Stimulated activated CD4-positive, alpha-beta T cell treated with anti-CD3 and anti-CD28 coated beads, Interleukin-15, amount 100 ng/mL, for 24 hours (primary cell): ENCODE results near the gene PTPN4.
"Not testable (repeated sequence)": the region's sequence is repeated elsewhere in the genome, so short reads cannot be mapped to it uniquely, and the experiment has no call there.

Experiments used
- DNase-seq: peaks from one replicate; pipeline ENCODE4 v3.0.0-alpha.2; 2020

Gene PTPN4

DNA sequence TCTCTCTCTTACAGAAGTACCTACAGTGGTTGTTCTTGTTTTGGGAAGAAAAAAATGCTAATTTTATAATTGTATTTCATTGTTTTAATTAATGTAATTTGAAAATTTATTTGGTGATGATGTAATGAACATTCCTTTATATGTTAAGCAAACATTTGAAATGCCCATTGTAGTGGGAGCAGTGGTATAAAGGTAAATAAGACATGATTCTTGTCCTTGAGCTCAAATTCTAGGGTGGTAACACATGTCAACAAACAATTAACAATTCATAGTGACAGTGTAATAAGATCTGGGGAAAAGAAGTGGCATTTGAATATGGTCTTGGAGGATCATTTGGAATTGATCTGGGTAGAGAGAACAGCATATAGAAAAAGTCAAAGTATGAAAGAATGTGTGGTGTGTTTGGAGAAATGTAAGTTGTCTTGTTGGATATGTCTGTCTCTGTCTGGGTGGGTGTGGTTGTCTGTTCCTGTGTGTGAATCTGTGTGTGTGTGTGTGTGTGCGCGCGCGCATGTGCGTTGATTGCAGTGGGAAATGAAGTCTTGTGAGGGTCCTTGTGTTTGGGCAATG, 5.8 kb downstream of the PTPN4 start:
- DNase-seq = no peak

DNA sequence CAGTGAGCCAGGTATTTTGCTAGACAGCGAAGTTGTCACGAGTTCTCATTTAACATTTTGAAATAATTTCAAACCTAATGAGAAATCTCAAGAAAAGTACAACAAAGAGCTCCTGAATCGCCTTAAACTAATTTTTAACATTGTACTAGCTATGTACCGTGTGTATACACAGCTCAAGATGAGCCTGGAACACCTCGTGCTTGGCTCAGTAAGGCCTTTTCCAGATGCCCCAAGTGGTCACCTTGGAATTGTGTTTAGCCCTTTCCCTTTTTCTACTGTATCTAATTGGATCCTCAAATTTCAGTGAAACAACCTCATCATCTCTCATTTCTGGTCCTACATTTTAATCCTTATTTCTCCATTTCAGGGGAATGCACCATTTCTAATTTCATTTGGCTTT, 7.2 kb downstream of the PTPN4 start:
- no peak for DNase-seq

DNA sequence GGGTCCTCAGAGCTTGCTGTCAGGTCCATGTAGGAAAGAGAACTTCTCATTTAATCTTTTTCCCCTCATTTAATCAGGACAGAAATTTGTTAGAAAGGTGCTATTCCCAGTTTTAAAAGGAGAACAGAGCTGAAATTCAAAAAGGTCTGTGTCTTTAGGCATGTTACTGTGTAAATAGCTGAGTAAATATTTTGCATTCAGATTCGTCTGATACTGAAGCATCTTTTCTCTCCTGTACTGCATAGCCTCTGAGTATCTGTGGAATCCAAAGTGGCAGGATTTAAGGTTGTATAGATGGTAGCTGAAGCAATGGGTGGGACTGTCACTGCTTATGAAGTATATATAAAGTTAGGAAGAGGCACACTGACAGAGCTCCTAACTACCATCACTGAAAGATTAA, 9.0 kb downstream of the PTPN4 start:
- no peak for DNase-seq

DNA sequence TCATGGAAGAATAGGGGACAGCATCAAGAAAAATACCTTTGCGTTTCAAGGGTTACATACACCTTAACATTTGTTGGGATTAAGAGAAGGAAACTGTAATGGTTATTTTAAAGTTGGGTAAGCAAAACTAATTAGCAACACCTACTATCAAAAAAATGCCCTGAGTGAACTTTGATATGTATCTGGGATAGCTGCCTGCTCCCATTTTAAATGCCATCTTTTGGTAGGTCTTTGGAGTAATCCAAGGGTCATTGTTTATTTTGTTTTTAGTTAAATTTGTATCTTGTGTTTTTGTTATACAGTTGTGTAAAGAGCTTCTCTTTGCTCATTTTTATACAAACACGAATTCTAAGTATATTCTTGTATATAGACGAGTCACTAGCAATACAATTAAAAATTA, 9.9 kb downstream of the PTPN4 start:
- no peak for DNase-seq

DNA sequence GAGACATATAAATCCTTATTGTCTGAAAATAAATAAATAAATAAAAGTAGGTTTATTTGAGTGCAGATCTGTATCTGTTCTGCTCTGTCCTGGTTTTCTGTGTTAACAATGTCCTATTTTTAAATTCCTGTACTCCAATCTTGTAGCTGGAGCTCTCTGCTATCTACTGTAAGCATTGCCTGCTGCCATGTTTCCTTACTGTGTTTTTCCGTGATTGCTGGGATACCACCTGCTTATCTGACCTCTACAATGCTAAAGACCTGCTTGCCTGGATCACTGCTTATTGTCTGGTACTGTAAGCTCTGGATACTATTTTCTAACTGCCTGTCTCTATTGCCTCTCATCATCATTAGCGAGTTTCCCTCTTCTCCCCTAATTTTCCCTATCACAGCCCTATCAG, 11.6 kb downstream of the PTPN4 start:
- no peak for DNase-seq

DNA sequence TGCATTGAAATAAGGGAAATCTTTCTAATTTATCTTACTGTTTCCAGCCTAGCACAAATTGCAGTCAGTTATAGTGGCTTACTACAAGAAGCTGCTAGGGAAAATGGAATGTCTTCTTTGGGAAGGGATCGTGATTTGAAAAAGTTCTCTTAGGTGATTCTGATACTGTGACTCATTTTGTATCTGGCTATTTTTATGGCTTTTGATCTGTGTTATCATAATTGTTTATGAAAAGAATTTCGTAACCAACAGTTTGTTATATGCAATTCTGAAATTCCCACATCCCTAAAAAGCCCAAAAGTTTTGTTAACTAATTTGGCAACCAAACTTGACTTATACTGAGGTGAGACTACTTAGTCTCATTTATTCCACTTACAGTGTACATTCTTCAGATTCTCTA, 12.4 kb downstream of the PTPN4 start:
- DNase-seq = no peak

DNA sequence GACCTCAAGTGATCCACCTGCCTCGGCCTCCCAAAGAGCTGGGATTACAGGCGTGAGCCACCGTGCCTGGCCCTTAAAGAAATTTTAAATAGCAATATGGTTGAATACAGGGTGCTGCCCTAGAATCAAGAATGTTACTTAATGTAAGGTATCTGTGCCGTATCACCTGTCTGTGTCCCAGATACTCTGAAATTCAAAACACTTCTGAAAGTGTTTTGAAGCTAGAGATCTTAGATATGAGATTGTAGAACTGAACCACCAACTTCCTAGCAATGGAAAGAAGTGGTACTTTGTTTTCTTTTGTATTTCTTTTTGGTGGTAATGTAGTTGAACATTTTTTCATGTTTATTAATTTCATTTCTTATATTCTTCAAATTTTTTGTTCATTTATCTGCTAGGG, 13.0 kb downstream of the PTPN4 start:
- DNase-seq = no peak

DNA sequence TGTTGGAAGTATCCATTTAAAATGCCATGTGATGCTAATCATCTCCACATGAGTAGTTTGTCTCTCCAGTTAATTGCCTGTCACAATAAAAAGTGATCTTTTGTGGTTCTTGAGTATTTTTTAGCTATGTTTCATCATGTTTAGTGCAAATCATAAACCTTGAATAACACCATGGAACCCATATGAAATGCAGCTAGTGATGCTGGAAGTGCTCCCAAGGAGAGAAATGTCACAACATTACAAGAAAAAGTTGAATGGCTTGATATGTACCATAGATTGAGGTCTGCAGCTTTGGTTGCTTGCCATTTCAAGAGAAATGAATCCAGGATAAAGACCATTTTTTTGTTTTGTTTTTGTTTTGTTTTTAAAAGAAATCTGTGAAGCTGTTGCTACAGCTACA, 14.3 kb downstream of the PTPN4 start:
- no peak for DNase-seq

DNA sequence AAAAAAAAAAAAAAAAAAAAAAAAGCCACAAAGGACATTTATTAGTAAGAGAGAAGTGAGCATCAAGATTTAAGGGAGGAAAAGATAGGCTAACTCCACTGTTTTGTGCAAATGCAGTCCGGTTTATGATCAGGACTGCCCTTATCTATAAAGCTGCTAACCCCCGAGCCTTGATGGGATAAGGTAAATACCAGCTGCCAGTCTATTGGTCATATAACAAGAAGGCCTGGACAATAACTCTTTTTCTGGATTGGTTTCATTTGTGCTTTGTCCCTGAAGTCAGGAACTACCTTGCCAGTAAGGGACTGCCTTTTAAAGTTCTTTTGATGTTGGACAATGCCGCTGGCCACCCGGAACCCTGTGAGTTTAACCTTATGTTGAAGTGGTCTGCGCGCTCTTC, 15.4 kb downstream of the PTPN4 start:
- DNase-seq = no peak

DNA sequence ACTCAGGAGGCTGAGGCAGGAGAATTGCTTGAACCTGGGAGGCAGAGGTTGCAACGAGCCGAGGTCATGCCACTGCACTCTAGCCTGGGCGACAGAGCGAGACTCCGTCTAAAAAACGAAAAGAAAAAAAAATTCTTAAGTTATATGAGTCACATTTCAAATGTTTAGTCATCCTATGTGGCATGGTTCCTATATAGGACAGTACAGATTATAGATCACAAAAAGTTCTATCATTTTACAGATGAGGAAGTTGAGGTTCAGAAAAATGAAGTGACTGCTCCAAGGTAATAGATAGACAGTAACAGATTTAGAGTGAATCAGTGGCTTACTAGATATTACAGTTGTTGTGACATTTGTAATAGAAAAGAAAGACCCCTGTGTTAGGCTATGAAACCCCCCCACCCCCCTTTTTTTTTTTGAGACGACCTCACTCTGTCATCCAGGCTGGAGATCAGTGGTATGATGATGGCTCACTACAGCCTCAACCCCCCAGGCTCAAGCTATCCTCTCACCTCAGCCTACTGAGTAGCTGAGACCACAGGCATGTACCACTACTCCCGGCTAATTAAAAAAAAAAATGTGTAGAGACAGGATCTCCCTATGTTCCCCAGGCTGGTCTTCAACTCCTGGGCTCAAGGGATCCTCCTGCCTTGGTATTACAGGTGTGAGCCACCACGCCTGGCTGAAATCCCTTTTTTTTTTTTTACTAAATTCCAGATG, 22.7 kb downstream of the PTPN4 start:
- no peak for DNase-seq

DNA sequence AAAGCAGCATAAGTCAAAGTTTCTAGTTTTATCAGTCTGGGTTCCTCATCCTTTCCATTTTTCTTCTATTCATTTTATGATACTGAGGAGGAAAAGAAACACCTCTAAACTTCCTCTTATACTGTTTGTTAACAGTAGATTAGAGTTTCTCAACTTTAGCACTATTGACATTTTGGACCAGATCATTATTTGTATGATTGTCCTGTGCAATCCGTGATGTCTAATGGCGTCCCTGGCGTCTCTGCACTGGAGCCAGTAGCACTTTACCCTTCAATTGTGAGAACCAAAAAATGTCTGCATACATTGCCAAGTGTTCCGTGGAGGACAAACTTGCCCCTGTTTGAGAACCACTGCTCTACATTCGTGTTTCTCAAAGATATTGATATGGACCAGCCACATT, 25.2 kb downstream of the PTPN4 start:
- no peak for DNase-seq

DNA sequence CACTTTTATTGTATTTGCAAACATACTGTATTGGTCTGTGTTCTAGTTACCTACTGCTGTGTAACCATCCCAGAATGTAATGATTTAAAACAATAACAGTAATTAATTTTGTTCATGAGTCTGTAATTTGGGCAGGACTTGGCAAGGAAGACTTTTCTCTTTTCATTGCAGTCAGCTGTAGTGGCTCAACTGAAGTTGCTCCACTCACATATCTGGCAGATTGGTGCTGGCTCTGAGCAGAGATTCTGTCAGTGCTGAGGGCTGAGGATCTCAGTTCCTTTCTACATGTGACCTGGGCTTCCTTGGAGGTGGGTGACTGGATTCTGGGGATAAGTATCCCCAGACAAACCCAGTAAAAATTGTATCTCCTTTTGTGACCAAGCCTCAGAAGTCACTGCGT, 26.6 kb downstream of the PTPN4 start:
- no peak for DNase-seq

DNA sequence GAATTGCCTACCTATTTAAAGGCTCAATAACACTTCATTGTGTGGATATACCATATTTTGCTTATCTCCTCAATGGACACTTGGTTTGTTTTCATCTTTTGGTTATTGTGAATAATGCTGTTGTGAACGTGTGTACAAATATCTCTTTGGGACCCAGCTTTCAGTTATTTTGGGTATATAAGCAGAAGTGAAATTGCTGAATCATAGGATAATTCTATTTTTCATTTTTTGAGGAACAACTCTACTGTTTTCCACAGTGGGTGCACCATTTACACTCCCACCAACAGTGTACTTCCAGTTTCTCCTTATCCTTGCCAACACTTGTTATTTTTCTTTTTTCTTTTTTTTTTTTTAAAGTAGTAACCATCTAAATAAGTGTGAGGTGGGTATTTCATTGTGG, 29.0 kb downstream of the PTPN4 start:
- DNase-seq = no peak

DNA sequence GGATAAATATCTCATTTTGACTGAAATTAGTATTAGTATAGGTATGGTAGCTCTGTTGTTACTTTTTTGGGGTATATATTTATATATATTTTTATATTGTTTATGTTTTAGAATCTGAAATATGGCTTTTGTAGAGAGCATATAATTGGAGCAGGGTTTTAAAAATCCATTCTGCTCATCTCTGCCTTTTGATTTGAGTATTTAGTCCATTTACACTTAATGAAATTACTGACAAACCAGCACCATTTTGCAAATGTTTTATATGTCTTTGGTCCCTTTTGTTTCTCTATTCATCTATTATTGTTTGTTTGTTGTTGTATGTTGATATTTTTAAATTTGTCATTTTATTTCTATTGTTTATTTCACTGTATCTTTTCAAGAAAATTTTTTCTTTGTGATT, 30.7 kb downstream of the PTPN4 start:
- DNase-seq = no peak

DNA sequence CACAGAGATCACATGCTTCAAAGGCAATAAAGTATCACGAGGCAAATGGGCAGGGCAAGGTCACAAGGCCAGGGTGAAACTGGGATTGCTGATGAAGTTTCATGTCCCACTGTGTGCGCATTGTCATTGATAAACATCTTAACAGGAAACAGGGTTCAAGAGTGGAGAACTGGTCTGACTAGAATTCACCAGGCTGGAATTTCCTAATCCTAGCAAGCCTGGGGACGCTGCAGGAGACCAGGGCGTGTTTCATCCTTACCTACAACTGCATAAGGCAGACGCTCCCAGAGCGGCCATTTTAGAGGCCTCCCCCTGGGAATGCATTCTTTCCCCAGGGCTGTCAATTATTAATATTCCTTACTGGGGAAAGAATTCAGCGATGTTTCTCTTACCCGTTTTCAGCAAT, 33.2 kb downstream of the PTPN4 start:
- no peak for DNase-seq

DNA sequence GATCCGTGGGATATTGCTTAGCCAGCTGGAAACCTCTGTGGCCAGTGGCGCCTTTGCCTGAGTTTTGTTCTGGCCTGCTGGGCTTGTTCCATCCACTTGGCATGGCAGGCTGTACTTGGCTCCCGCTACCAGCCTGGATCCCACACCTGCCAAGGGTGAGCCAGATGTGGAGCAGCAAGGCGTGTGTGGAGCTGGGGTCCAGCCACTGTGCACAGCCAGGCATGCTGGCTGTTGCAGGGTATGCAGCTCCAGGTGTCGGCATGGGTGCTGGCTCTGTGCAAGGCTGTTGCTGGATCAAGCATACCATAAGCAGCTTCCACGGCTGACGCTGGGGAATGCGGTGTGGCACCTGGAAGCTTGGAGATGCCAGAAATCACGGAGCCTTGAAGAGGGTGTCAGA, 34.5 kb downstream of the PTPN4 start:
- DNase-seq = no peak

DNA sequence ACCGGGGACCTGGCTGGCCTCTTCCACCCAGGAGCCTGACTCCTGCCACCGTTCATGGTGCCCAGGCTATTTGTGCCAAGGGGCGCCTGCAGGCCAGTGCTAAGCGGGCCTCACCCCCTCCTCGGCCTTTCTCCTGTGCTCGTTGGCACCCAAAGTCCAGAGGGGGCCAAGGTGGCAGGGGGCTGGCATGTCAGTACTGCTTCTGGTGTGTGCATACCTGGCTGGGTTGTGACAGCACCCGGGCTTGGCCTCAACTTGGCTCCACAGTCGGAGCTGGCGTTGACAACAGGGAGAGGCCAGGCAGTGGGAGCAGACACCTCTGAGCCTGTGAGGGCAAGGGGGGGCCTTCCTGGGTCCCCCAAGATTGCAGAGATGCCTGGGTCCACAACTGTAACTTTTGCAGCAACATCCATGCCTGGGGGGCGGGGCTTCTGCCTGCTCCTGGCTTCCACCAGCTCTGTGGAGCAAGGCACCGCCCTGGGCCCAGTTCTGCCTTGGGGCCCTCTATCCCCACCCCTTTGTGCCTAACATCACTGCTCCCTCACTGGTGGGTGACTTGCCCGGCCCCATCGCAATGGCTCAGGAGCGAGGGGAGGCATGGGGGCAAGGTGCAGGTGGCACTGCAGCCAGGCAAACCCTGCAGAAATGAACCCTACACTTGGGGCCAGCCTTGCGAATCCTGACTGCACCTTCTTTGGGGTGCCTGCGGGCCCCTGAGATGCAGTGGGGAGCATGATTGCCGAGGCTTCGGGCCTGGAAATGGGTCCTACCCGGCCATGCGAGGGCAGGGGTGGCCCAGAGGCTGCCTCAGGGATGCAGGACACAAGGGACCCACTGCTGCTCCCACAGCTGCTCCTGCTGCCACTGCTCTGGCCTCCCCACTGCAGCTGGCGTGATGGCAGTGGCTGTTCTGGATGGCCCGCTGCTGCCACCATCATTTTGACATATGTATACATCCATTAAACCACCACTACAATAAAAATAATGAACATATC, 35.9 kb downstream of the PTPN4 start:
- no peak for DNase-seq

DNA sequence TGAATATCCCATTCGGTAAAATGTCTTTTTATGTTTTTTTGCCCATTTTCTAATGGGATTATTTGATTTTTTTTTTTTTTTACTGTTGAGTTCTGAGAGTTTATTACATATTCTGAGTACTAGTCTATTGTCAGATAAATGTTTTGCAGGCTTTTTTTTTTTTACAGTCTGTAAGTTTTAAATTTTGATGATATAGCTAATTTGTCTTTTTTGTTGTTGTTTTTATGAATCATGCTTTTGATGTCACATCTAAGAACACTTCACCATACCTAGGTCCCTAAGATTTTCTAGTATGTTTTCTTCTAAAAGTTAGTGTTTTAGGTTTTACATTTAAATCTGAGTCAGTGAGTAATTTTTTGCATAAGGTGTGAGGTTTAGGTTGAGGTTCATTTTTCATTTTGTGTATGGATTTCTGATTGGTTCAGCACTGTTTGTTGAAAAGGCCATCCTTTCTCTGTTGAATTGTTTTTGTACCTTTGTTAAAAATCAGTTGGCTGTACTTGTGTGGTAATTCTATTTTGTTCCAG, 40.7 kb downstream of the PTPN4 start:
- DNase-seq = no peak

DNA sequence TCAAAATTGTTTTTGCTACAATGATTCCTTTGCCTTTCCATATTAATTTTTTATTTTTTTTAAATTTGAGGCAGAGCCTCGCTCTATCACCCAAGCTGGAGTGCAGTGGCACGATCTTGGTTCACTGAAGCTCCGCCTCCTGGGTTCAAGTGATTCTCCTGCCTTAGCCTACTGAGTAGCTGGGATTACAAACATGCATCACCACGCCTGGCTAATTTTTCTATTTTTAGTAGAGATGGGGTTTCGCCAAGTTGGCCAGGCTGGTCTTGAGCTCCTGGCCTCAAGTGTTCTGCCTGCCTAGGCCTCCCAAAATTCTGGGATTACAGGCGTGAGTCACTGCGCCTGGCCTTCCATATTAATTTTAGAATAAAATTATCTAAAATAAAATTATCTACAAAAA, 41.3 kb downstream of the PTPN4 start:
- no peak for DNase-seq

DNA sequence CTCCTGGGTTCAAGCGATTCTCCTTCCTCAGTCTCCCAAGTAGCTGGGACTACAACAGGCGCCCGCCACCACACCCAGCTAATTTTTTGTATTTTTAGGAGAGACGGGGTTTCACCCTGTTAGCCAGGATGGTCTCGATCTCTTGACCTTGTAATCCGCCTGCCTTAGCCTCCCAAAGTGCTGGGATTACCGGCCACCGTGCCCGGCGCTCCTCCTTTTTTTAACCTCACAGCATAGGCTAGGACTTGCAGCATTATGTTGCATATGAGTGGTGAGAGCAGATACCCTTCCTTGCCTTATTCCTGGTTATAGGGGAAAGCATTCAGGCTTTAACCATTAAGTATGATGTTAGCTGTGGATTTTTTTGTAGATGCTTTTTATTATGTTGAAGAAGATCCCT, 42.3 kb downstream of the PTPN4 start:
- DNase-seq = not testable (repeated sequence)

DNA sequence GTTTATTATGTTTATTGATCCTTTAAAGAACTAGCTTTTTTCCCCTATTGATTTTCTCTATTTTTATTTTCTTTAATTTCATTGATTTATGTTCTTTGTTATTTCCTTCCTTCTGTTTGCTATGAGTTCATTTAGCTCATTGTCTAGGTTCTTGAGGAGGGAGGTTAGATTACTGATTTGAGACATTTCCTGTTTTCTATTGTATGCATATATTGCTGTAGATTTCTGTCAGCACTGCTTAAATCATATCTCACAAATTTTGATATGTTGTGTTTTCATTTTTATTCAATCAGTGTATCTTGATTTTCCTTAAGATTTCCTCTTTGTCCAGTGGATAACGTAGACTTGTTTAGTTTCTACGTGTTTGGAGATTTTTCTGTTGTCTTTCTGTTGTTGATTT, 43.4 kb downstream of the PTPN4 start:
- DNase-seq = no peak

DNA sequence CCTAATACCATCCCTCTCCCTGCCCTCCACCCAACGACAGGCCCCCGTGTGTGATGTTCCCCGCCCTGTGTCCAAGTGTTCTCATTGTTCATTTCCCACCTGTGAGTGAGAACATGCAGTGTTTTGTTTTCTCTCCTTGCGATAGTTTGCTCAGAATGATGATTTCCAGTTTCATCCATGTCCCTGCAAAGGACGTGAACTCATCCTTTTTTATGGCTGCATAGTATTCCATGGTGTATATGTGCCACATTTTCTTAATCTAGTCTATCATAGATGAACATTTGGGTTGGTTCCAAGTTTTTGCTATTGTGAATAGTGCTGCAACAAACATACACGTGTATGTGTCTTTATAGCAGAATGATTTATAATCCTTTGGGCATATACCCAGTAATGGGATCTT, 44.7 kb downstream of the PTPN4 start:
- not testable (repeated sequence) for DNase-seq

DNA sequence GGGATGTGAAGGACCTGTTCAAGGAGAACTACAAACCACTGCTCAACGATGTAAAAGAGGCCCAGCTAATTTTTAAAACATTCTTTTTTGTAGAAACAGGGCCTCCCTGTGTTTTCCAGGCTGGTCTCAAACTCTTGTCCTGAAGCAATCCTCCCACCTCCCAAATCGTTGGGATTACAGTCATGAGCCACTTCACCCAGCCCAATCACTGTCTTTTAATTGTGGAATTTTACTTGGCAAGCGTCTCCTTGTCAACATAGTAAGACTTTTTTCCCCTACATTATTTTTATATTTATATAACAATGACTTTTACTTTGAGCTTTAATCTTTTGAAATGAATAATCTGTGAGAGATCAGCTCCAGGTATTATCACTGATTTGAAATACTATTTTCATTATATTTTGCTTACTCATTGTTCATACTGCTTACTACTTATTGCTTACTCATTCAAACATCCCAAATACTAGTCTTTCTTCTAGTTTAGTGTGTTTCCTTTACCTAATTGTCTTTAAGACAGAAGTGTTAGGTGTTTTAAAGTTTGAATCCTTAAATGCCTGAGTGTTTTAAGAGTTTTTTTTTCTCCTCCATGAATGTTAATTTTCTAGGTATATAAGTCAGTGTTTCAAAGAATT, 48.9 kb downstream of the PTPN4 start:
- DNase-seq = no peak
